Sigmoid colon (tissue), 4 donors: Measurements from ENCODE around the gene ZNF778.

Experiments
- CTCF ChIP-seq, 4 experiments: fragments of 450-650 bp in 3 of 4; fragments of 200-600 bp in 1 of 4; IDR thresholded peaks; one replicate each; pipeline ENCODE4 v1.5.1; 2016 to 2019; ENCODE audit warnings: antibody characterized with exemption in 4 of 4, mild to moderate bottlenecking in 3 of 4, moderate library complexity in 2 of 4
- EP300 ChIP-seq, 4 donors: sonication (generic); formaldehyde crosslinking; IDR thresholded peaks; one replicate each; pipeline ENCODE4 v1.6.1; 2017; ENCODE audit warnings: antibody characterized with exemption in 4 of 4

- no peak for TF ChIP-seq CTCF (IDR thresholded peaks at IDR 0.05)
- TF ChIP-seq EP300 (IDR thresholded peaks at IDR 0.05), result no peak
Observed at GRCh38 chr16:89169778-89170177, 47.7 kb upstream of the ZNF778 start.
